Astrocyte (in vitro differentiated cells and primary cell): Measurements from ENCODE around the gene MRPL3. TPM values are rescaled to one million over a fixed set of nuclear protein-coding genes. Genes with fewer than 3 reads are reported as not detected.
A peak's percentile ranks its signal among the peaks of the same experiment; 100 is the strongest.

Source experiments
- DNase-seq: peaks from one replicate; pipeline ENCODE4 v3.0.0-alpha.2; 2010; ENCODE audit warnings: low read depth
- FAIRE-seq: peaks from 2 replicates; lab custom pipeline; 2011; peaks lifted over from hg19 to GRCh38; lab: Jason Lieb, UNC
- H2AFZ ChIP-seq: 2 replicates; pipeline ENCODE4 v1.6.0; 2012; ENCODE audit warnings: low read depth, low read length, inconsistent platforms
- H3K27ac ChIP-seq: 2 replicates; pipeline ENCODE4 v1.5.1; 2011; ENCODE audit warnings: low read depth, low read length, inconsistent platforms
- H3K27me3 ChIP-seq: 2 replicates; pipeline ENCODE4 v1.6.0; 2011; ENCODE audit warnings: low read length, inconsistent platforms; ENCODE audit not compliant: insufficient read depth
- H3K36me3 ChIP-seq: 2 replicates; pipeline ENCODE4 v1.5.1; 2011; ENCODE audit warnings: low read length, inconsistent platforms; ENCODE audit not compliant: insufficient read depth
- H3K4me1 ChIP-seq: 2 replicates; pipeline ENCODE4 v1.5.1; 2011; ENCODE audit warnings: low read length, inconsistent platforms; ENCODE audit not compliant: insufficient read depth
- H3K4me2 ChIP-seq: 2 replicates; pipeline ENCODE4 v1.6.0; 2012; ENCODE audit warnings: low read length, inconsistent platforms
- H3K4me3 ChIP-seq: 2 replicates; pipeline ENCODE4 v1.5.1; 2011; ENCODE audit warnings: low read depth, mild to moderate bottlenecking, low read length, inconsistent platforms; ENCODE audit not compliant: insufficient read depth
- H3K79me2 ChIP-seq: 2 replicates; pipeline ENCODE4 v1.6.0; 2012; ENCODE audit warnings: mild to moderate bottlenecking, low read length, inconsistent platforms; ENCODE audit not compliant: insufficient read depth
- H3K9ac ChIP-seq: 2 replicates; pipeline ENCODE4 v1.6.0; 2012; ENCODE audit warnings: mild to moderate bottlenecking, low read length, inconsistent platforms
- H3K9me3 ChIP-seq: 2 replicates; pipeline ENCODE4 v1.5.1; 2012; ENCODE audit warnings: low read depth, mild to moderate bottlenecking, low read length, inconsistent platforms; ENCODE audit not compliant: insufficient read depth
- H4K20me1 ChIP-seq: 2 replicates; pipeline ENCODE4 v1.6.0; 2012; ENCODE audit warnings: low read length, inconsistent platforms; ENCODE audit not compliant: insufficient read depth
- H3K27ac Mint-ChIP-seq: one replicate; pipeline ENCODE4 v1.8.0; 2021; ENCODE audit warnings: mild to moderate bottlenecking, mixed read lengths; ENCODE audit not compliant: unreplicated experiment
- H3K27me3 Mint-ChIP-seq: one replicate; pipeline ENCODE4 v1.8.0; 2021; ENCODE audit warnings: low read depth, mixed read lengths; ENCODE audit not compliant: unreplicated experiment
- H3K36me3 Mint-ChIP-seq: one replicate; pipeline ENCODE4 v1.8.0; 2021; ENCODE audit warnings: low read depth, mixed read lengths; ENCODE audit not compliant: unreplicated experiment
- H3K4me1 Mint-ChIP-seq: one replicate; pipeline ENCODE4 v1.8.0; 2021; ENCODE audit warnings: low read depth, mixed read lengths; ENCODE audit not compliant: unreplicated experiment
- H3K4me3 Mint-ChIP-seq: one replicate; pipeline ENCODE4 v1.8.0; 2021; ENCODE audit warnings: mild to moderate bottlenecking, moderate library complexity, mixed read lengths; ENCODE audit not compliant: unreplicated experiment
- H3K9me3 Mint-ChIP-seq: one replicate; pipeline ENCODE4 v1.8.0; 2021; ENCODE audit warnings: mild to moderate bottlenecking, mixed read lengths; ENCODE audit not compliant: unreplicated experiment
- CTCF ChIP-seq: IDR thresholded peaks from 2 replicates; pipeline ENCODE4 v1.5.1; 2011; ENCODE audit warnings: low read depth, mild to moderate bottlenecking, inconsistent platforms, low read length, moderate library complexity; ENCODE audit not compliant: insufficient read depth
- EZH2 ChIP-seq: IDR thresholded peaks from 2 replicates; pipeline ENCODE4 v1.6.1; 2012; ENCODE audit warnings: mild to moderate bottlenecking, low read length, inconsistent platforms; ENCODE audit not compliant: insufficient read depth
- total RNA-seq: library from RNA; stranded (reverse); gene quantifications from 2 replicates; pipeline ENCODE4 v1.2.1, GENCODE V29; 2021

MRPL3 gene
- total RNA-seq, 1 donor from 2014 or later: 76.1 TPM

GRCh38 chr3:131457220-131457619 lies 45.6 kb downstream of the MRPL3 start:
- H3K4me3 Mint-ChIP-seq: no peak overlapping the region
- no peak overlapping the region for H3K4me3 ChIP-seq
- H3K4me2 ChIP-seq: no peak overlapping the region
- FAIRE-seq (no peak), DNase-seq (no peak)
- no peak for TF ChIP-seq EZH2
- no peak for TF ChIP-seq CTCF
- H3K4me1 Mint-ChIP-seq: peaks cover 1% of the 10 kb centered on the region
- H3K79me2 ChIP-seq: no peaks in the 10 kb centered on the region
- no peaks in the 10 kb centered on the region for H3K27me3 ChIP-seq
- H3K9ac ChIP-seq: no peak overlapping the region
- H3K4me1 ChIP-seq: no peaks in the 10 kb centered on the region
- H3K9me3 ChIP-seq: no peaks in the 10 kb centered on the region
- no peaks in the 10 kb centered on the region for H3K36me3 Mint-ChIP-seq
- no peak overlapping the region for H3K27ac ChIP-seq
- no peaks in the 10 kb centered on the region for H3K9me3 Mint-ChIP-seq
- H3K27me3 Mint-ChIP-seq: no peaks in the 10 kb centered on the region
- H3K27ac Mint-ChIP-seq: no peak overlapping the region
- no peaks in the 10 kb centered on the region for H4K20me1 ChIP-seq
- peaks cover 7% of the 10 kb centered on the region for H3K36me3 ChIP-seq
- no peak overlapping the region for H2AFZ ChIP-seq

- H3K4me1 Mint-ChIP-seq: peaks cover 1% of the 10 kb centered on the region
- Histone ChIP-seq H2AFZ (no peak overlapping the region), H3K4me2 (no peak overlapping the region), H3K36me3 (no peaks in the 10 kb centered on the region), H3K4me1 (no peaks in the 10 kb centered on the region), H4K20me1 (no peaks in the 10 kb centered on the region), H3K27ac (no peak overlapping the region), H3K79me2 (no peaks in the 10 kb centered on the region), H3K4me3 (no peak overlapping the region), H3K9ac (no peak overlapping the region), H3K27me3 (no peaks in the 10 kb centered on the region), H3K9me3 (no peaks in the 10 kb centered on the region)
- no peak for FAIRE-seq
- H3K27me3 Mint-ChIP-seq: peaks cover under 1% of the 10 kb centered on the region
- H3K9me3 Mint-ChIP-seq: no peaks in the 10 kb centered on the region
- H3K36me3 Mint-ChIP-seq: no peaks in the 10 kb centered on the region
- no peak overlapping the region for H3K4me3 Mint-ChIP-seq
- DNase-seq: peak; percentile 55
- no peak overlapping the region for H3K27ac Mint-ChIP-seq
- TF ChIP-seq EZH2: no peak
- no peak for TF ChIP-seq CTCF
Measured at GRCh38 chr3:131454501-131454900, 48.3 kb downstream of the MRPL3 start.

- no peak for FAIRE-seq
- no peaks in the 10 kb centered on the region for H3K36me3 Mint-ChIP-seq
- Histone ChIP-seq H2AFZ (no peak overlapping the region), H3K4me2 (no peak overlapping the region), H3K79me2 (no peaks in the 10 kb centered on the region), H3K27ac (no peak overlapping the region), H3K4me1 (no peaks in the 10 kb centered on the region), H3K9ac (no peak overlapping the region), H4K20me1 (no peaks in the 10 kb centered on the region), H3K27me3 (no peaks in the 10 kb centered on the region), H3K36me3 (no peaks in the 10 kb centered on the region), H3K9me3 (no peaks in the 10 kb centered on the region), H3K4me3 (no peak overlapping the region)
- peaks cover 2% of the 10 kb centered on the region for H3K27me3 Mint-ChIP-seq
- peaks cover 1% of the 10 kb centered on the region for H3K4me1 Mint-ChIP-seq
- no peaks in the 10 kb centered on the region for H3K9me3 Mint-ChIP-seq
- DNase-seq: no peak
- H3K4me3 Mint-ChIP-seq: no peak overlapping the region
- TF ChIP-seq CTCF (no peak), EZH2 (no peak)
- no peak overlapping the region for H3K27ac Mint-ChIP-seq
Measured at GRCh38 chr3:131453533-131453932, 49.2 kb downstream of the MRPL3 start.
